ENCODE measurements around the gene RNF212.

DNA sequence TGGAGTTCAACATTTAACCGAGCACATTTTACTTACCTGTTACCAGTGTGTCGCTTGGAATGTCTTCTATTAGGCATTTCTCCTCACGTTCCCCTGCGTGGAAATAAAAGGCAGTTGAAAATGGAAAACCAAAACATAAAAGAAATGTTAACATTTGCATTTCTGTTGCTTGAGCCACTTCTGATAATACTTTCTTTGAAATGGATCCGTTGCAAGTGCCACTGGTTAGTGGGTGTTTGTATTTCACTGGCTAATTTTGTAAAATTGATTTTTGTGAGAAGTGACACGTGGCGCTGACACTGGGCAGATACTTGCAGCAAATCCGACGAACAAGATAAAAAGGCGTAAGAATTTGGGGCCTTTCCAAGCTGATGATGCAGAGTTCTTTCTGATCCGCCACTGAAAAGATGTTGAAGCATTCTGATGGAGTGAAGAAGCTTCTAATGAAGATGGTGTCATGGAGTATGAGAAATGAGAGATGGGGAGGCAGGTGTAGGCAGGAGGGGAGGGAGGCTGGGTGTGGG is 40.3 kb upstream of the RNF212 start:
- TF ChIP-seq CEBPB (IDR thresholded peaks at IDR 0.05) (no peak), CREB1 (IDR thresholded peaks at IDR 0.05; ENCODE audit: low read depth) (no peak)

Measured in Ishikawa (cell line).